ENCODE results near the gene FAM120C.

Gene FAM120C, protein sequence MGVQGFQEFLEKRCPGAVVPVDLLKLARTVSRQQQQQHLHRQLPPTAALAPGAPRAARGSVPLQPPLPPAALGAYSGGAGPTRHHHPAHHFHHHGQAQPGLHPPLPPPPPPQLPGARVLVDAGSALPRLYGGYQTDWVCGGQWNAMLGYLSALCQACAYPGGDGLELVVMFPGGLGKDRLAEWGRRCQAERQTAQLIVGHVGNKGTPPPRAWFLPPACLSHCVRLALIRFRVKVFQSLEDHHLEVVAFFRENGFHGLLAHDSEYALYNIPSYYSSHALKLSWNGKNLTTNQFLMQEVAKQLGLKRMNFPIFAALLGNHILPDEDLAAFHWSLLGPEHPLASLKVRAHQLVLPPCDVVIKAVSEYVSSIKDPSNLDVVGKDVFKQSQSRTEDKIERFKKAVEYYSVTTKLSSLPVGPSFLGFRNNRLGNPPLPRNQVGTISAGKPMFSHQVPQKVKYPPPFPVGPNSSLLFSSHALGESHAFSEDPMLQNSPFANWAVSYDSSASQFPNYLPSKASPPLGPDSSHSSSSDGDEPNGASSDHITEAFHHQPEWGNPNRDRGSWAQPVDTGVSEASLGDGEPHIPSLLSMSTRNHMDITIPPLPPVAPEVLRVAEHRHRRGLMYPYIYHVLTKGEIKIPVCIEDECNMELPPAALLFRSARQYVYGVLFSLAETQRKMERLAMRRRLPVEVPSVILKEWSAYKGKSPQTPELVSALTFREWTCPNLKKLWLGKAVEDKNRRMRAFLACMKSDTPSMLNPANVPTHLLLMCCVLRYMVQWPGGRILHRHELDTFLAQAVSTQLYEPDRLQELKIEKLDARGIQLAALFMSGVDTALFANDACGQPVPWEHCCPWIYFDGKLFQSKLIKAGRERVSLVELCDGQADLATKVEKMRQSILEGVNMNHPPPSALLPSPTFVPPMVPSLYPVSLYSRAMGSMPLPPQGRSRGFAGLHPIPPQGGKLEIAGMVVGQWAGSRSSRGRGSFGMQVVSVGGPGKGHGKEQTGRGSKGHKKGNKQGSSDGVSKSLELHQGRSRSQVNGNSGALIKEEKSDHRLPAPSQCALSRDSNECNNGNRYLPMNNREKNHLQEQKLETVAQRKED

DNA sequence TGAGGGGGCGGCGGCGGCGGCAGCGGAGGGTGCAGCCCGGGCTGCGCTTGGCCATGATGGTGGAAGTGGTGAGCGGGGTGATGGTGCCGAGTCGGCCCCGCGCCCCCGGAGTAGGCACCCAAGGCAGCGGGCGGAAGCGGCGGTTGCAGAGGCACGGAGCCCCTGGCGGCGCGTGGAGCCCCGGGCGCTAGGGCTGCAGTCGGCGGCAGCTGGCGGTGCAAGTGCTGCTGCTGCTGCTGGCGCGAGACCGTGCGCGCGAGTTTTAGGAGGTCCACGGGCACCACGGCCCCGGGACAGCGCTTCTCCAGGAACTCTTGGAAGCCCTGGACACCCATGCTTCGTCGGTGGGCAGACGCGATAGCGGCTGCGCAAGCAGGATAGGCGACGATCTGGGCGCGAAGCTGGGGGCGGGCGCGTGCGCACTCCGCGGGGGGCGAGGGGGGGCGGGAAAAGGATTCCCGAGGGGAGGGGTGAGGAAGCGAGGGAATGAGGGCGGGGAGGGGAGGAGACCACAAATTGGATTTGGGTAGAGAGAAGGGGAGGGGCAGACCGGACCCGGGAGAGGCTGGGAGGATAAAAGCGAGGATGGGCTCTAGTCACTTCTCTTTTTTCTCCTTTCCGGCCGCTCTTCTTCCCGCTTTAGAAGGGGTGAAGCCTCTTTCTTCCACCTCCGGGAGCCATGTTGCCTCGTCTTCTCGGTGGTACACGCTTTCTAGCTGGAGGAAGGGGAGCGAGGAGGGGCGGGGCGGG, at the start of gene FAM120C:
TSS of gene FAM120C (minus strand) at position 391 of the 750 bp plus-strand sequence. CDS start at position 335, 56 bp downstream.
- DNase-seq (ENCODE audit: low read depth): no peak

DNA sequence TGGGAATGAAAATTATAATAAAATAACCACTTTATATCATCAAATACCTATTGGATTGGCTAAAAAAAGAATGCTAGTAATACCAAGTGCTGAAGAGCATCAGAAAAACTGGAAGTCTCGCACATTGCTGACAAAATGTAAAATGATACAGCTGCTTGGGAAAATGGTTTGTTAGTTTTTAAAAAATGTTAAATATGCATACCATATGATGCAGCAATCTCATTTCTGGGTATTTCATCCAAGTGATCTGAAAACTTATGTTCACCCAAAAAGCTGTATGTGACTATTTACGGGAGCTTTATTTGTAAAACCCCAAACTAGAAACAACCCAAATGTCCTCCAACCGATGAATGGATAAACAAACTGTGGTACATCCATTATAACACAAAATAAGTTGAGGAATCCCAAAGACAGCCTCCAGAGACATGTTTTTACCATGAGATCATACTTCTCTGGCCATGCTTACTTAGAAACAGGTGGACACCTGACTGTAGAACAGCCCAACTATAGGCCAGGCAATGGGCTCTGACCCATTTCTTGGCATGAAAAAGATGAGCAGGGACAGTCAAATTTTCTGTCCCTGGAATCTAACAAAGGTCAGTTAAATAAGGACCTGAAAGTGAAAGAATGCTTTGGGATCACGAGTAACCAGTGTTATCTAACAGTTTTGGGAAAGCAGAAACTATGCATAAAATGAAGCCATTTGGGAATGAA, 47.5 kb upstream of the FAM120C start:
- no peak for DNase-seq (ENCODE audit: low read depth)

DNA sequence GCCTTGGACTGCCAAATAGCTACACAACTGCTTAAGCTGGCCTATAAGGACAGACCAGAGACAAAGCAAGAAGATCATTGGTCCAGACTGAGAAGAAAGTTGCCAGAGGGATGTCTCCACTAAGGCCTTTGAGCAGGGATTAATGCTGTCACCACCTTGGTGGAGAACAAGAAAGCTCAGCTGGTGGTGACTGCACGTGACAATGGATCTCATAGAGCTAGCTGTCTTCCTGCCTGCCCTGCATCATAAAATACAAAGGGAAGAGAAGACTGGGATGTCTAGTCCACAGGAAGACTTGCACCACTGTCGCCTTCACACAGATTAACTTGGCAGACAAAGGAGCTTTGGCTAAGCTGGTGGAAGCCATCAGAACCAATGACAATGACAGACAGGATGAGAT, 40.5 kb upstream of the FAM120C start:
- DNase-seq (ENCODE audit: low read depth): no peak

DNA sequence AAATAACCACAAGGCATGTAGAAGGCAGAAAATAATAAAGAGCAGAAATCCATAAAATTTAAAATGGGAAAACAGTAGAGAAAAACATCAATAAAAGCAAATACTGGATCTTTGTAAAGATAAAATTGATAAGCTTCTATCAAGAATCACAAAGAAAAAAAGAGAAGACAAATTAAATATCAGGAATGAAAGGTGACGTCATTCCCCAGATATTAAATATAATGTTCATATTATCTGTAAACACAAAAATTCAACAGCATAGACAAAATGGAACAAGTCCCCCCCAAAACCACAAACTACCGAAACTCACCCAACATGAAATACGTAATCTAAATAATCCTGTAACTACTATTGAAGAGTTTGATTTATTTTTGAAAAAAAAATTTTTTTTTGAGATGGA, 30.5 kb upstream of the FAM120C start:
- DNase-seq (ENCODE audit: low read depth): no peak

DNA sequence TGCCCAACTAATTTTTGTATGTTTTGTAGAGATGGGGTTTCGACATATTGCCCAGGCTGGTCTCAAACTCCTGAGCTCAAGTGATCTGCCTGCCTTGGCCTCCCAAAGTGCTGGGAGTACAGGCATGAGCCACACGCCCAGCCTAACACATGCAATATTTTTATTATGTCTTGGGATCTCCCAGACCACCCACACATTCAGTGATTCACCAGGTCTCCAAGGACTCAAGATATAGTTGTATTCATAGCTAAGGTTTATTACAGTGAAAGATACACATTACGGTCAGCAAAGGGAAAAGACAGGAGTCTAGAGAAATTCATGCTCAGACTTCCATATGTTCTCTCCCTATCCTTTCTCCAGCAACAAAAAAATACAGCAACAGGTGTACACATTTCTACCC, 25.5 kb upstream of the FAM120C start:
- no peak for DNase-seq (ENCODE audit: low read depth)

DNA sequence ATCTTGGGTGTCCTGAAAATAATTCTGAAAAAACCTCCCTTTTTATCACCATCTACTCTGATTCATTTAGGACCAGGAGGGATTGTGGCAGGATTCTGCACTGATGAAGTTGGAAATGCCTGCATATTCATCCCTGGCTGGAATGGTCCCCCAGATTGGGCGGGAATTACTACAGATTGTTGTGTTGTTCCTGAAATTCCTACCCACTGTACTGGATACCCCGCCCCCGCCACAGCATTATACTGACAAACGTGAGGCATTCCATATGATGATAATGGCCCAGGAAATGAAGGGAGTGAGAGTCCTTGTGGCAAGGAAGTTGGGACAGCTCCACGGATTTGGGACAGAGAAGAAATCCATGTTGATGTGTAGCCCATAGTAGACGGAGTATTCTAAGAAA, 15.2 kb upstream of the FAM120C start:
- DNase-seq (ENCODE audit: low read depth): no peak

DNA sequence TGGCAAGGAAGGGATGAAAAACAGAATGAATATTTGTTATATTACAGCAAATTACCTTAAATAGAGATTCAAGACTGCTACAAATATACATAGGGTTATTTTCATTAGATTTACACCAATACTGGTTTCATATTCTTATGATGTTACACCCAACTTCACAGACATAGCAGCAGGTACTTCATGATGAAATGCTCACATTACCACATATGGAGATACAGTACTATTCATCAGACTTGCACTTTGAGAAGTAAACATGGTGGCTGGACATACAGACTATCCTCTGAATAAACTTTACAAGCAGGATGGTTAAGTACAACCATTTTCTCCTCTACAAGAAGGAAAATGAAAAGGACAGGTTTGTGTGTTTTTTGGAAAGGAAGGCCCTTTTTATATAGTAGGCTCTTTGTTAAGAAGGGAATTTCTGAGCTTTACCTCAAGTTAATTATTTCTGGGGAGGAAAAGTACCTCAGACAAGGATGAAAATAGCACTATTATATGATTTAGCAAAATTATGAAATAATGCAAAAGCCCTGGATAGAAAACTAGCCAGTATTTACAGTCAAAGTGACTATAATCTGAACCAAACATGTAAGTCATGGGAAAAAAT, 12.0 kb upstream of the FAM120C start:
- no peak for DNase-seq (ENCODE audit: low read depth)

DNA sequence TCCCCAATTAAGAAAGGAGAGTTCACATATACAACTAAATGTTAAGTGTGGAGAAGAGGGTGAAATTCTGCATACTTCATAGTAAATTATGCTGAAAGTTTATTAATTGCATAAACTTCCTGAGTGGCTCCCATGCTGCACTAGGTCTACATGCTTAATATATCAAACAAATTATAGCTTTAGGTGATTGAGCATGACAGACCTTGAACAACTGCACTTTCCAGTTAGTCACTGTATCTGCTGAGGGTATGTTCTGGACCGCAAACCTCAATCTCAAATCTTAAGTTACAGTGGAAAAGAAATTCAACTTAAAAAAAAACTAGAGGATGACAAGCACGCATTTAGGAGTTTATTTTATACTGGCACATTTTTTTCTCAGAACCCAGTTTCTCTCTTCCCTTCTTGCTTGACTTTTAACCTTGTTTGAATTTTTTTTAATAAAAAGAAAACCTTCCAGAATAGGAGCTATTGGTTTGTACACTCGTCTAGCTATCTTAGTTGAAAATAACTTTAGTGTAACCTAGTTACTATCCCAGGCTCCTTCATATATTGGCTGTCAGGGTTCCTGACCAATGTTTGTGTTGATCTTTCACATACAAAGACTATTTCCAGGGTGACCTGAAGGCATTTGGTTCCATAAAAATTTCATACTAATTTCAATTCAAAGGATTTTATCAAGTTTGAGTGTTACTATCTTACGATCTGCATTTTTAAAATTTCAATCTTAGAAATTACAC, 10.2 kb upstream of the FAM120C start:
- no peak for DNase-seq (ENCODE audit: low read depth)

DNA sequence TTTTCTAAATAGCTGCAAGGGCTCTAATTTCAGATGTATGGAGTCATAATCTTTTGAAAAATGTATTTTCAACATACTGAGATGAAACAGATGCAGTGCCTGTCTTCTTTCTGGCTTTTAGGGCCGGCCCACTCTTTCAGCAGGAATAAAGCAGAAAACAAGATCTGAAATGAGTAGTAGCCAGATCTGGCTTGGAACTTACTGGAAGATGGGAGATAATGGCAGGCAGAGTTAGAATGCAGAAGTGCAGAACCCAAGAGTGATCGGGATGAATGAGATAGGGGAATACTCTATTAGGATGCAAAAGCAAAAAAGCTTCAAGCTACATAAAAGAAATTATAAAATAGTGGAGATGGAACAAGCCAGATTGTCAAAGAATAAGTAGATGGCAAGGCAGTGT, 1.4 kb upstream of the FAM120C start:
- no peak for DNase-seq (ENCODE audit: low read depth)

DNA sequence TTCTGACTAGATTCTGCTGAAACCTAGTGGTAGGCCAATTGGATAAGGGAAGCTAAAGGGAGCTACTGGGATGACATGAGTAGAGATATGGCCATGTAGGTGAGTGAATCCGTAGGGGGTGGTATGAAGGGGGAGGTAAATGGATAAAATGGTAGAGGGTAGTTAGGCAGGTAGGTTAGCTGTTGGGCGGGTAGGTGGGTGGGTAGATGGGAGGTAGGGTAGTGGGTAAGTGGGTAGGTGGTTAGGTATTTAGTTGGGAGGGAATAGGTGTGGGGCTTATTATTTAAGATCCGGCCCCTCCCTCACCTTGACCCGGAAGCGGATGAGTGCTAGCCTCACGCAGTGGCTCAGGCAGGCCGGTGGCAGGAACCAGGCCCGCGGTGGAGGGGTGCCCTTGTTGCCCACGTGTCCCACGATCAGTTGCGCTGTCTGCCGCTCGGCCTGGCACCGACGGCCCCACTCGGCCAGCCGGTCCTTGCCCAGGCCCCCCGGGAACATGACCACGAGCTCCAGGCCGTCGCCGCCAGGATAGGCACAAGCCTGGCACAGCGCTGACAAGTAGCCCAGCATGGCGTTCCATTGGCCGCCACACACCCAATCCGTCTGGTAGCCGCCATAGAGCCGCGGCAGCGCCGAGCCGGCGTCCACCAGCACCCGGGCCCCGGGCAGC, 725 bp downstream of the FAM120C start:
- DNase-seq (ENCODE audit: low read depth): no peak

DNA sequence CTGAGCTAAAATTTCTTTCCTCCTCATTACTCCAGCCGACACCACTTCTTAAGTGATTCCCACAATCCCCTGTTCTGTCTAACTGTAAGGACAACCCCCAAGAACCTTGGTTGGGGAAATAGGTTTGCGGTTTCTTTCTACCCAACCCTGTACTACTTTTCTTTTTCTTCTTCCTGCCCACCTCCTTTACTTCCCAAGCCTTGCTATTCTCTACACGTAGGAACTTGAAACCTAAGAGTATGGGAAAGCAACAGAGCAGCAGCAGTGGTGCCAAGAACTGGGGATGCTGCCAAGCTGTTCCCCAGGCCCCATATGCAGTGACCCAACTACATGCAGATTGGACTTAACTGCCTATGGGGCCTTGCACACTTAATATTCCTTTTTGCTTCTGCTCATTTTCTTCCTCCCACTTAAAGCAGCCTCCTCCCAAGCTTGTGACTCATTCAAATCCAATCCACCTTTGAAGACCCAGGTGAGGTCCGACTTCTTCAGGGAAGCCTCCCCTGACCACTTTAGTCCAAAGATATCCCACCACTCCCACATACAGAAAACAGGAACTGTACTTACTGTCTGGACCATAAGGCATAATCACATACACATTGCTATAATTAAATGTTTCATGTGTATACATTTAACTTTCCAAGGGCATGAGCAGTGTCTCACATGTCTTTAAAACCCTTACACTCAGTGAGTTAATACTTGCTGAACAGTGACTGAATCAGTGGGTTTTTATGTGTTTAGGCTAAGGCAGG, 1.7 kb downstream of the FAM120C start:
- DNase-seq (ENCODE audit: low read depth): no peak

DNA sequence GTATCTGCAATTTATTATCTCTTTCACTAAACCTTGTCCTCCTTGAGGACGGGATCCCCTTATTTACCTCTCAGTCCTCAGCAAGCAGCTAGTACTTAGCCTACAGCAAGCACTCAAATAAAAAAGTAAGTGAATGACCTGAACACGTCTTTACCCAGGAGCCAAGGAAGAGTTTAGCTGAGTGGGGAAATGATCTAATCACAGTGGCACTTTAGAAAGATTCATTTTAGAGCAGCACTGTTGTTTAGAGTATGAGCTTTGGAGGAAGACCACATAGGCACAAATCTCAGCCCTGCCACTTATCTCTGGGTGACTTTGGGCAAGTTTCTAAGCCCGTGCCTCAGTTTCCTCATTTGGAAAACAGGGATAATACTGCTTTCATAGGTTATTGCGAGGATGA, 2.7 kb downstream of the FAM120C start:
- DNase-seq (ENCODE audit: low read depth): no peak

DNA sequence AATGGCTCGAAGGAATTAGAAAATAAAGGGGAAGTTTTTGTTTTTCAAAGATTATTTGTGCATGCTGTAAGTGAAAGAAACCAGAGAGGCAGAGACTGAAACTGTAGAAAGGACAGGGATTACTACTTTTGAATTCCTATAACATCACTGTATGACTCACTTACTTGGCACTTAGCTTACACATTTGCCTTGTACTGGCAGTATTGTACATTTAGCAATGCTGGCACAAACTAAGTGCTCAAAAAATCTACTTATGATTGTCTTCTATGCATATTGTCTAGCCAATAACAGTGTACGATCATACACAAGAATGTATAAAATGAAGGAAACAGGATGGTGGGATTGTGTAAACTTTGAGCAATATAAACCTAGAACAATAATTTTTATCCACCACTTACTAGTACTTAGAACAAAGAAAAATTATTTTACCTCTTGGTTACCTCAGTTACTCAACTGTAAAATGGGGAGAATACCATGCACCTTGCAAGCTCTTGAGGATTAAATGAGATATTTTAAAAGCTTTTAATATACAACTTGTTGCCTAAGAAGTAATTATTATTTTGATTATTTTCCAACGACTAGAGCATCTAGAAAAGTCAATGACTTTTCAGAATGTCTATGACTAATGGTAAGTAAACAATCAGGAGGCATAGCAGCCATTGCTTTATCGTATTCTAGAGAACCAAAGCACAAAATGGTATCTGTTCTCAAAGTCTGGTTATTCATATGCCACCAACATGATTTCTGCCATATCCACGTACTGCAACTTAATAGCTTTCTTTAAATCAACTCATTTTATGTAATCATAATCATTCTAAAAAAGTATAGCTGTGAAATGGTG, 4.7 kb downstream of the FAM120C start:
- no peak for DNase-seq (ENCODE audit: low read depth)

DNA sequence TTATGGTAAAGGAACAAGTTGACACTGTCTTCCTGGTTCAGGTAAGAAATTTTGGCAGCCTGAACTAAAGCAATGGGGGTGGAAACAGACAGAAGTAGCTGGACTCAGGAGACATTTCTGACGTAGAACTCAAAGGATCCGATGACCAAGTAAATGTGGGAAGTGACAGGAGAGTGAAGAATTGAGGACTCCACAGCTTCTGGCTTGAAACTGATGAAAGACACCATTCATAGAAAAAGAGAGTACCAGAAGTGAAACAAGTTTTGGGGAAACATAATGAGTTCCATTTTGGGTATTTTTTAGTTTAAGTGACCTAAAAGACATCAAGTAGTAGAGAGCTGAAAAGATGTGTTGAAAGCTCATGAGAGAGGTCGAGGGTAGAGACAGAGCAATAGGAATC, 5.7 kb downstream of the FAM120C start:
- DNase-seq (ENCODE audit: low read depth): no peak

DNA sequence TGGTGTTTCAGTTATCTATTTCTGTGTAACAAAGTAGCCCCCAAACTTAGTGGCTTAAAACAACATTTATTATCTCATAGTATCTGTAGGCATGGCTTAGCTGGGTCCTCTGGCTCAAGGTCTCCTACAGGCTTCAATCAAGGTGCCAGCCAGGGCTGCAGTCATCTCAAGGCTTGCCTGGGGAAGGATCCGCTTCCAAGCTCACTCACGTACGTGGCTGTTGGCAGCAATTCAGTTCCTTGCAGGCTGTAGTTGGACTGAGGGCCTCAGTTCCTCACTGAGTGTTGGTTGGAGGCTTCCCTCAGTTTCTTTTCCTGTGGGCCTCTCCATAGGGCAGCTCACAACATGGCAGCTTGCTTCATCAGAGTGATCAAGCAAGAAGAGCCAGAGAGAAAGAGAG, 9.3 kb downstream of the FAM120C start:
- no peak for DNase-seq (ENCODE audit: low read depth)

DNA sequence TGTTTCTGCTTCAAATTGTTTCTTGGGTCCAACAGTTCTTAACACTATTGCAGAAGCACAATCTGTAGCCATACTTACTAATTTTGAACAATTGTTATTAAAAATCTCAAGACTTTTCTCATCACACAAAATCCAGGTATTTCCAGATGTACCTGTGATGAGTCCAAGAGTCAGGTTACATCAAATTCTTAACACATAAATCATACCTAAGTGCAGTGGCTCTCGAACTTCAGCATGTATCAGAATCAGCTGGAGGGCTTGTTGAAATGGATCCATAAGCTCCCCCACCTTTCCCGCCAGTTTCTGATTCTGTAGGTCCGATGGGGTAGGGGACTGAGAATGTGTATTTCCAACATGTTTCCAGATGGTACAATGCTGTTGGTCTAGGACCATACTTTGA, 10.6 kb downstream of the FAM120C start:
- DNase-seq (ENCODE audit: low read depth): no peak

DNA sequence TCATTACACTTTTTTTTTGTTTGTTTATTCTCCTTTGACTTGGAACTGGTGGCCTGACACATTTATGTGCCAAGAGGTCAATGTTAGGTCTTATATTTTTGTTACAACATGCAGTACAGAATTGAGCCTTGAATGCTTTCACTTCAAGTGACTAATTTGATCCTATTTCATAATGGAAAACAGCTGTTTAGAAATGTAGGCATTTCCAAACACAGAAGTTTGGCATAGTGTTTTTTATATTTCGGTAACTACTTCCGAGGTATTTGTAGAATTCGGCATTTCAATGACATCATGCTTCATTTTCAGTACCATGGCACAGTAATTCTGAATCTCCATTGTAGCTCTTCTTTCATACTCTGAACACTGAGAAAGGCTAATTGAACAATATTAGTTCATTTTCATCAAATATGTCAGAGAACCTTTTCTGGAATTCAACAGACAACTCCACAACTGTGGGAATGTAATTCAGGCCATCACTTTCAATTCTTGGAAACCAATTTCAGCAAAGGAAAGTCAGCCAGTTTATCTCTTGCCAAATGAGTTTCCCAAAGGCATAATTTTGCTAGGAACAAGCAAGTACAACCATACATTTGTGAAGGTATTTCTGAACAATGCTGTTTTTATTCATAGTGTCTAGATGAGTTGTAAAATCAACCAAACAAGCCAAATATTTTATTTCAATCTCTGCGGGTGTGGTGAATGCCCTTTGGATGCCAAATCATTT, 11.4 kb downstream of the FAM120C start:
- DNase-seq (ENCODE audit: low read depth): no peak
